NCI-H1694 treated with DMSO at 0.1 percent for 48 hours (cell line): ENCODE results near the gene CPNE6.

Experiments used
- DNase-seq: peaks from one replicate; lab custom pipeline; 2025; lab: John Stamatoyannopoulos, UW

The CPNE6 gene

DNA sequence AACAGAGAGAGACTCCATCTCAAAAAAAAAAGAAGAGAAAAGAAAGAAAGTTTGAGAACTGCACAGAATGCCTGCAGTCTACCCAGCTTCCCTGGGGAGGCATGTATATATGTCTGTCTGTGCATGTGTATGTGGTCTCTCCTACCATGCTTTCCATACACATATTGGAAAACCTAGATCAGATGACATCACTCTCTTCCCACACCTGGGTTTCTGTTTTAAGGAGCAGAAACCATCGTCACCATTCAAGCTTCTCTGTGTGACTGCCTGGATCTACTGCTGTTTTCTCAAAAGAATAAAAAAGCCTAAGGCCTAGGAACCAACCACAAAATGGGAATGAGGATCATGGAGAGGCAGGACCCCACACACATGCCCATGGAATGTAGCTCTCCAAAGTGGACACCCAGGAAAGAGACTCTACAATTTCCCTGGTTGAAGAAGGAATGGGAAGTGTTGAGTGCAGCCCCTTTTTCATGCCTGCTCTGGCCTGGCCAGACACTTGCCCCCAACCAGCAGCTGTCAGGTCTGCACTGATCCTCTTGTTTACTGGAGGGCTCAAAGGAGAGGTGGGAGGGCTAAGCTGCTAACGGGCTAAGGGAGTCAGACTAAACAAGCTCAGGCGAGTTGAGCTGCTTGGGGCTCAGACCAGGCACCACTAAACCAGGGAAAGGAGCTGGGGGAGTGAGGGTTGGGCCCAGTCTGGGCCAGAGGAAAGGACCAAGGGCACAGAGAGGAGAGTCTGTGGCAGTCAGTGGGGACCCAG is 15.0 kb downstream of the CPNE6 start:
- DNase-seq, result no peak

DNA sequence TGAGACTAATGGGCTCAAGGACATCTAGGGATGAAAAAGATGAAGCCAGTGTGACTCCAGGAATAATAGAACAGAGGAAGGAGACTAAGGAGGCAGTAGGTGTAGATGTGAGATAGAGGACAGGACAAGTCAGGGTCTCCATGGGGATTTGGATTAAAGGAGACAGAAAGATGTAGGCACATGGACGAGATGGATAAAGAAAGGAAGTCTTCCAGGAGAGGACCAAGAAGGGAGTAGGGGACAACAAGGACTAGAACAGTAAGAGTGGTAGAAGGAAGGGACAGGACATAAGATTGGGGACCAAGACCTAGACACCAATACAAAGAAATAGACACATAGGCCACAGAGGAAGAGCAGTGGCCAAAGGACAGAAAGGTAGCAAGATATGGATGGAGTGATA is 15.6 kb downstream of the CPNE6 start:
- no peak for DNase-seq

- DNase-seq, result no peak
Observed at GRCh38 chr14:24088095-24088494, 16.7 kb downstream of the CPNE6 start.

DNA sequence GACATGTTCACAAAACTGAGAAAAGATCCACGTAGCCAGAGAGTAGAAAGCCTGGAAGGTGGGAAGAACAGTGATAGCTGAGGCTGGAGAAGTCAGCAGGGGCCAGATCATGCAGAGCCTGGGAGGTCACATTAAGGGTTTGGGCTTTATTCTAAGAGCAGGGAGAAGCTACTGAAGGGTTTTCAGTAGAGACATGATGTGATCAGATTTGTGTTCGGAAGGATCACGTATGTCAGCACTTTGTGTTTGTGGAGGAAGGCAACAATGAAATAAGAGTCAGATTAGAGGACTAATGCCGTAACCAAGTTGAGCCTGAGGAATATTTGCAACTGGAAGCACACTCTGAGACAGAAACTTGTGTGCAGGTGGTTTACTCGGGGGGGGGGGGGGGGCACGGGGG is 18.5 kb downstream of the CPNE6 start:
- no peak for DNase-seq

DNA sequence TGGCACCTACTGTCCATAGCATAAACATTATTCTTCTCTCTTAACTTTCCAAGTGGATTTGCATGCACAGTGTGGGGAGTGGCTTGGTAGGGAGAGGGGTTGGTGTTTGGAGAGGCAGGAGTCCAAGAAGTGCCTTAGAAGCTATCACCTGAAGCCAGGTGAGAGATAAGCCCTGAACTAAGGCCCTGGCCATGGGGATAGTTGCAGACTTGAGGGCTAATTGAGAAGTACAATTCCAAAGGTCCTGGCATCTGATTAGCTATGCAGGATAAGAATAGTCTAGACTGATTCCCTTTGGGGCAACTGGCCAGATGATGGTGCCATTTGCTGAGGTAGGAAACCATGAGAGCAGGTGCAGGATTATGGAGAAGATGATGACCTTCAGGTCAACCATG is 20.7 kb downstream of the CPNE6 start:
- no peak for DNase-seq

- DNase-seq, result no peak
Observed at GRCh38 chr14:24092505-24093206, 21.3 kb downstream of the CPNE6 start.

GRCh38 chr14:24093207-24093900 is 22.0 kb downstream of the CPNE6 start:
- DNase-seq, result no peak

DNA sequence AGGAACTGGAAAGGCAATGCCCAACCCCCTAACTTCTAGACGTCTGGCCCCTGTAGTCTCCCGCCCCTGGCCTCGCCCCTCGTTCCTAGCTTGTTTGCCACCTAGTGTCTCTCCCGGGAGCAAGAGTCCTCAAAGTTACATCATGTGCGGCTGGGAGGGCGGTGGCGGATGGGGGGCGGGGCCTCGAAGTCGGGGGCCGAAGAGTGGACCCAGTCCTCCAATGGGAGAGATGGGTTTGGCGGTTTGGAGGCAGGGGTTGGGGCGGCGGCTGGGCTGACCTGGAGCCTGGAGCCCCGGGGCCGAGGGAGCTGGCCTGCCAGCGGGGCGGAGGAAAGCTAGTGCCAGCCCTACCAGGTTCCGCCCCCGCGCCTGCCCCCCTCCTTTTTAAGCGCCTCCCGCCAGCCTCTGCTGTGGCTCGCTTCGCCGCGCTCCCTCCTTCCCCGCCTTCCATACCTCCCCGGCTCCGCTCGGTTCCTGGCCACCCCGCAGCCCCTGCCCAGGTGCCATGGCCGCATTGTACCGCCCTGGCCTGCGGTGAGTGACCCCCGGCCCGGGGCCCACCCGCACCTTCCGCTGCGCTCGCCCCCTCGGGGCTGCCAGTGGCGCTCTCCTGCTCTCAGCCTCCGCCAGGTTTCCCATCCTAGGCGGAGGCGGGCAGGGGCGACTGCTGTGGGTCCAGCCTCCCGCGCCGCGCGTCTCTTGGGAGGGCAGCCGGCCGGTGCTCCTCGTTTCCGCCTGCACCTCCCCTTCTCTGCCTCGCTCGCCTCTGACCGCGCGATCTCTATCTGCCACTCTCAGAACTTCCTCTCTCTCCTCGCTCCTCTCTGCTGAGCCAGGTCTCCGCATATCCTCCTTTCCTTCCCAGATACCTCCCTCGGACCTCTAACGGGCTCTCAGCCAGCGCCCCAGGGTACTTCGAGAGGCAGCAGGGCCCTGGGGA is 22.8 kb downstream of the CPNE6 start, which contains the start of gene PCK2:
PCK2 (plus strand) TSS at position 411 of the 940 bp plus-strand sequence; CDS start at position 506, 95 bp downstream.
- peak; percentile 63 for DNase-seq

- no peak for DNase-seq
Observed at GRCh38 chr14:24094841-24095270, 23.5 kb downstream of the CPNE6 start.

GRCh38 chr14:24095271-24096068 is 24.1 kb downstream of the CPNE6 start:
- DNase-seq, result no peak

DNA sequence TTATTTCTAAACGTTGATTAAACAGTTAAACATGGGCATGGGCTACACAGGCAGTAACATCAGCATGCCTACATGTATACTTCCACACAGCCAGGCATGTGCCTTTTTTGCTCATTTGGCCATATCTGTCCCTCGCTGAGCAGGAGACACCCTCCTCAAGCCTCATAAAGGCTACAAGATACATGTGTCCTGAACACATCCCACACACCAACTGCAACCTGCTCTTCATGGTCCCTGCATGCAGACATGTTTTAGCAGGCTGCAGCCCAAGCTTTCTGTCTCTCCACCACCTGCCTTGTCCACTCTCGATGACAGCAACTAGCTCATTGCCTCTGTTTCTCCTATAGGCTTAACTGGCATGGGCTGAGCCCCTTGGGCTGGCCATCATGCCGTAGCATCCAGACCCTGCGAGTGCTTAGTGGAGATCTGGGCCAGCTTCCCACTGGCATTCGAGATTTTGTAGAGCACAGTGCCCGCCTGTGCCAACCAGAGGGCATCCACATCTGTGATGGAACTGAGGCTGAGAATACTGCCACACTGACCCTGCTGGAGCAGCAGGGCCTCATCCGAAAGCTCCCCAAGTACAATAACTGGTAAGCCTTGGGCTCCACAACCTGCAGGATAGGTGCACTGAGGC is 25.3 kb downstream of the CPNE6 start:
- DNase-seq, result no peak

- no peak for DNase-seq
Observed at GRCh38 chr14:24098229-24098926, 27.0 kb downstream of the CPNE6 start.

- DNase-seq, result no peak
Observed at GRCh38 chr14:24098927-24099813, 27.8 kb downstream of the CPNE6 start.

DNA sequence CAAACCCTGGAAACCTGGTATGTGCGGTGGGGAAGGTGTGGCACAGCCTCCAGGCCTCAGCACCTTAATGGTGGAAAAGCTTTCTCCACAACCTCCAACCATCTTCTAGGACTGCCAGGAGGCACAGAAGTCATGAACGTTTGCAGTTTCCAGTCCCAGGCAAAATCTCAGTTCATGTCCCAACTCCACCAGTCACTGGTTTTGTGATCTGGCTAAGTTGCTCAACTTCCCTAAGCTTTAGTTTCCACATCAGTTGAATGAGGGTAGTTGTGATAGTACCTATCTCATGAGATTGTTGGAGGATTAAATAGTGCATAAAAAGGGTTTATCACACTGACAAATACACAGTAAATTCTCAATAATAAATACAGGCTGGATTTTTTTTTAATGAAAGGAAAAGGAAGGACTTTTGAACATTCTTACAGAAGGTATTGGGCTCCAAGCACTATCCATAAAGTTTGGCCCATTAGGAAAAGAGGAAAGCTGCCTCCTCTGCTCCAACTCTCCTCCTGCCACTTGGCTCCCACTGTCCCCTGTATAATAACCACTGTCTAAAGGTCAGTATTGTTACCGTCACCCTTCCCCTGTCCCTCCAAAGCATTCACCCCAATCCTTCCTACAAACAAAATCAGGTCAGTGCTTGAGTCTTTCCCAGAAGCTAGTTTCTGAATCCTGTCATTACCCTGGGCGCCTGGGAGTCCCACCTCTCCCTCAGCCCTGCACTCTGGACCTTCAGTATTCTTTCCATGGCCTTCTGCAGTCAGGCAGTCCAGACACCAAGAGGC is 29.0 kb downstream of the CPNE6 start:
- DNase-seq, result no peak

GRCh38 chr14:24100982-24101494 is 29.7 kb downstream of the CPNE6 start:
- no peak for DNase-seq

DNA sequence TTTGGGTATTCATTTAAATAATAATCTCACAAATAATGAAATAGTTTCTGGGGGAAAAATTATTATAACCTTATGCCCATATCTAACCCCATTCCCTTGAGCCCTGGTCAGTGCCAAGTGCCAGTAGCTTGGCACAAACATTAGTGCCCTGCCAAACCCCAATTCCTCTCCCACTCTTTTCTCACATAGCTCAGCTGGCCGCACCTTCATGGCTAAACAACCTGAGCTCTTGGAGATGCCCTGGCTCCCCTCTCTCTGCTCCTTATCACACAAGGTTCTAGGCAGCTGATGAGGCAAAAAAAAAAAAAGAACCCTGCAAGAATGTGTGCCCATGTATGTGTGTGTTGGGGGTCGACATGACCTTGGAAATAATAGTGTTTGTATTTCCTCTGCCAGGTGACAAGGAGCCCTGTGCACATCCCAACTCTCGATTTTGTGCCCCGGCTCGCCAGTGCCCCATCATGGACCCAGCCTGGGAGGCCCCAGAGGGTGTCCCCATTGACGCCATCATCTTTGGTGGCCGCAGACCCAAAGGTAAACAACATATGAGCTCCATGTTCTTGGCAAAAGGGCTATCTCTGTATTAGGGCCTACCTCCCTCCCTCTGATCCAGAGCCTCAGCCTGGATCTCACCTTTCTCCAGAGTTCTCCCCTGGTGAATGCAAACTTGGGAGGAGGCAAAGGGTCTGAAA is 31.1 kb downstream of the CPNE6 start:
- no peak for DNase-seq

GRCh38 chr14:24103451-24103850 is 32.1 kb downstream of the CPNE6 start:
- no peak for DNase-seq
